HL-60 (cell line): ENCODE data around the gene SETD3.

Experiments
- DNase-seq, 2 experiments: peaks; one replicate each; pipeline ENCODE4 v3.0.0-alpha.2; 2010 to 2020; ENCODE audit warnings: low read depth in 1 of 2, low spot score in 1 of 2
- H3K27ac ChIP-seq: fragments of 250-450 bp; sonication (Bioruptor Pico); replicated peaks from 2 replicates; pipeline ENCODE4 v1.5.1; 2020; ENCODE audit warnings: mild to moderate bottlenecking, moderate library complexity
- H3K27me3 ChIP-seq: fragments of 250-450 bp; sonication (Bioruptor Pico); 2 replicates; pipeline ENCODE4 v1.5.1; 2021; ENCODE audit warnings: mild to moderate bottlenecking, moderate library complexity; ENCODE audit not compliant: insufficient read depth, poor library complexity, severe bottlenecking
- H3K4me3 ChIP-seq: replicated peaks from 2 replicates; pipeline ENCODE4 v1.5.1; 2011; ENCODE audit warnings: mild to moderate bottlenecking, control low read depth, low read length; ENCODE audit not compliant: insufficient read depth
- GABPA ChIP-seq: IDR thresholded peaks from 2 replicates; pipeline ENCODE4 v1.6.1; 2012; ENCODE audit warnings: low read depth
- POLR2AphosphoS5 ChIP-seq: IDR thresholded peaks from 2 replicates; pipeline ENCODE4 v1.6.1; 2012; ENCODE audit warnings: low read depth
- SPI1 ChIP-seq: IDR thresholded peaks from 2 replicates; pipeline ENCODE4 v1.6.1; 2012; ENCODE audit warnings: low read depth, mild to moderate bottlenecking, borderline replicate concordance
- TF ChIP-seq, protein P1 (sequence below): IDR thresholded peaks from 2 replicates; pipeline ENCODE4 v1.6.1; 2012; ENCODE audit warnings: low read depth; ENCODE audit not compliant: insufficient replicate concordance
- TF ChIP-seq, protein P2 (sequence below): IDR thresholded peaks from one replicate; pipeline ENCODE4 v1.5.1; 2011; ENCODE audit warnings: low read length, control low read depth, inconsistent platforms; ENCODE audit not compliant: insufficient read depth

SETD3 gene

DNA sequence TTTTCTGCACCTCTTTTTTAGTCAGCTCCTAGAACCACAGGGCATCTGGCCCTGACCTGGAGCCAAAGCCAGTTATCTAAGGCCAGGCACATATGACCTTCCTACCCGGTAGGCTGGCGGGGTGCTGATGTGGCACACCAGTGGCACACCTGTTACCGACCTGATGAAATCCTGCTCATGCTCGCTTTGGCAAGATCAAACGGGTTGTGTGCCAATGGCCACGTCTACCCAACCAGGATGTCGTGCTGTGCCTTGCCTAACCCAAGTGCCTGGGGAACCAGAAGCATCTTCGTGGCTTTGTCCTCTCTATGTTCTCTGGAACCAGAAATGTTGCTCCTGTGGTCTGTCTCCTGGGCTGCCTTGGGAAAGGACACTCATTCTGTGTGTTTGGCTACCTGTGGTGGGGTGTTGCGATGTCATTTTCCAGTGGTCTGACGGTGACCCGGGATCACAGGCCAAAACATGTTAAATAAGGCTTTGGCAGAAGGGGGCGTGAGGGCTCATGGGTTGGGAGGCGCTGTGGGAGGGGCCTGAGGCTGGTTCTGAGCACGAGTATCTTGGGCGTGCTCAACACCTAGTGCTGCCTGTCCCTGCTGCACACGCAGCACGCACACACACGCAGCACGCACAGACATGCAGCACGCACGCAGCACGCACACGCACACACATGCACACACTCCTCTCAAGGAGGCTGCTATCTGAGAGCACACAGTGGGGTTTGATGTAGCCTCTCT lies 28.4 kb upstream of the SETD3 start:
- no peak for TF ChIP-seq GABPA
- TF ChIP-seq, protein P1, sequence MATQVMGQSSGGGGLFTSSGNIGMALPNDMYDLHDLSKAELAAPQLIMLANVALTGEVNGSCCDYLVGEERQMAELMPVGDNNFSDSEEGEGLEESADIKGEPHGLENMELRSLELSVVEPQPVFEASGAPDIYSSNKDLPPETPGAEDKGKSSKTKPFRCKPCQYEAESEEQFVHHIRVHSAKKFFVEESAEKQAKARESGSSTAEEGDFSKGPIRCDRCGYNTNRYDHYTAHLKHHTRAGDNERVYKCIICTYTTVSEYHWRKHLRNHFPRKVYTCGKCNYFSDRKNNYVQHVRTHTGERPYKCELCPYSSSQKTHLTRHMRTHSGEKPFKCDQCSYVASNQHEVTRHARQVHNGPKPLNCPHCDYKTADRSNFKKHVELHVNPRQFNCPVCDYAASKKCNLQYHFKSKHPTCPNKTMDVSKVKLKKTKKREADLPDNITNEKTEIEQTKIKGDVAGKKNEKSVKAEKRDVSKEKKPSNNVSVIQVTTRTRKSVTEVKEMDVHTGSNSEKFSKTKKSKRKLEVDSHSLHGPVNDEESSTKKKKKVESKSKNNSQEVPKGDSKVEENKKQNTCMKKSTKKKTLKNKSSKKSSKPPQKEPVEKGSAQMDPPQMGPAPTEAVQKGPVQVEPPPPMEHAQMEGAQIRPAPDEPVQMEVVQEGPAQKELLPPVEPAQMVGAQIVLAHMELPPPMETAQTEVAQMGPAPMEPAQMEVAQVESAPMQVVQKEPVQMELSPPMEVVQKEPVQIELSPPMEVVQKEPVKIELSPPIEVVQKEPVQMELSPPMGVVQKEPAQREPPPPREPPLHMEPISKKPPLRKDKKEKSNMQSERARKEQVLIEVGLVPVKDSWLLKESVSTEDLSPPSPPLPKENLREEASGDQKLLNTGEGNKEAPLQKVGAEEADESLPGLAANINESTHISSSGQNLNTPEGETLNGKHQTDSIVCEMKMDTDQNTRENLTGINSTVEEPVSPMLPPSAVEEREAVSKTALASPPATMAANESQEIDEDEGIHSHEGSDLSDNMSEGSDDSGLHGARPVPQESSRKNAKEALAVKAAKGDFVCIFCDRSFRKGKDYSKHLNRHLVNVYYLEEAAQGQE, result no peak
- TF ChIP-seq POLR2AphosphoS5, result no peak
- TF ChIP-seq, protein P2, sequence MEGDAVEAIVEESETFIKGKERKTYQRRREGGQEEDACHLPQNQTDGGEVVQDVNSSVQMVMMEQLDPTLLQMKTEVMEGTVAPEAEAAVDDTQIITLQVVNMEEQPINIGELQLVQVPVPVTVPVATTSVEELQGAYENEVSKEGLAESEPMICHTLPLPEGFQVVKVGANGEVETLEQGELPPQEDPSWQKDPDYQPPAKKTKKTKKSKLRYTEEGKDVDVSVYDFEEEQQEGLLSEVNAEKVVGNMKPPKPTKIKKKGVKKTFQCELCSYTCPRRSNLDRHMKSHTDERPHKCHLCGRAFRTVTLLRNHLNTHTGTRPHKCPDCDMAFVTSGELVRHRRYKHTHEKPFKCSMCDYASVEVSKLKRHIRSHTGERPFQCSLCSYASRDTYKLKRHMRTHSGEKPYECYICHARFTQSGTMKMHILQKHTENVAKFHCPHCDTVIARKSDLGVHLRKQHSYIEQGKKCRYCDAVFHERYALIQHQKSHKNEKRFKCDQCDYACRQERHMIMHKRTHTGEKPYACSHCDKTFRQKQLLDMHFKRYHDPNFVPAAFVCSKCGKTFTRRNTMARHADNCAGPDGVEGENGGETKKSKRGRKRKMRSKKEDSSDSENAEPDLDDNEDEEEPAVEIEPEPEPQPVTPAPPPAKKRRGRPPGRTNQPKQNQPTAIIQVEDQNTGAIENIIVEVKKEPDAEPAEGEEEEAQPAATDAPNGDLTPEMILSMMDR, result no peak
- TF ChIP-seq SPI1, result no peak
- H3K4me3 ChIP-seq, result no peak overlapping the region
- DNase-seq, result no peak
- no peak overlapping the region for H3K27ac ChIP-seq
- H3K27me3 ChIP-seq, result no peaks in the 10 kb centered on the region

DNA sequence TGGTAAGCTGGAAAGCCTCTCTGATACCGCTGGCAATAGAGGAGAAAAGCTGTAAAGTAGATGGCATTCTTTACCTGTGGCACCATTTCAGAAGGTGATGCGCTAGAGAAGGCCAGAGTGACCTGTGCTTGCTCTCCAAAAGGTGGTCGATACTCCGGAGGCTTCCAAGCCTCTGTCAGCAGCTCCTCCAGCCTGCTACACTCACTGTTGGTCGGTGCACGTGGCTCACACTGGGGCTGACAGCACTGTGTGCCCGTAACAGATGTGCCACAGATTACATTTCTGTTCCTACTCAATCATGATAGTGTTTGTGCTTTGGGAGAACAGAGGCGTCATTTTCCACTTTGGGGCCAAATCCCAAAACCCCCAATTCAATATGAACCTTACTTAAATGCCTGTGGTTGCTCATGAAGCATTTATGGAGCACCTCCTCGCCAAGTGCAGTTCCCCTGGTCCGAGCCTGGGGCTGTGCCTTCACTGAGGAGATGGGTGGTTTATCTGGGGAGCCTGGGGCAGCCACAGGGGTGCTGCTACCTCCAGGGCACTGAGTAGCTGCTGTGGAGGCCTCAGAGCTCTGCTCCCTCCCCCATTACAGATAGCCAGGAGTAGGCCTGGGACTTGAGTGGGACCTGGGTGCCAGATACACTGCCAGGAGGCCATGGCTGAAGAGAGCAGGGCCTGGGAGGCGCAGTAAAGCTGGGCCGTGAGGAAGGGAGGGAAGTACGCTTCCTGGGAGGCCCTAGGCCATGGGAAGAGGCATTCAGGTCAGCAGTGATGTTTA lies 27.4 kb upstream of the SETD3 start:
- Histone ChIP-seq H3K27ac (no peak overlapping the region), H3K4me3 (no peak overlapping the region), H3K27me3 (no peaks in the 10 kb centered on the region)
- TF ChIP-seq, protein P1, result no peak
- TF ChIP-seq POLR2AphosphoS5 (no peak), GABPA (no peak), SPI1 (no peak)
- TF ChIP-seq, protein P2, result no peak
- DNase-seq, result no peak

DNA sequence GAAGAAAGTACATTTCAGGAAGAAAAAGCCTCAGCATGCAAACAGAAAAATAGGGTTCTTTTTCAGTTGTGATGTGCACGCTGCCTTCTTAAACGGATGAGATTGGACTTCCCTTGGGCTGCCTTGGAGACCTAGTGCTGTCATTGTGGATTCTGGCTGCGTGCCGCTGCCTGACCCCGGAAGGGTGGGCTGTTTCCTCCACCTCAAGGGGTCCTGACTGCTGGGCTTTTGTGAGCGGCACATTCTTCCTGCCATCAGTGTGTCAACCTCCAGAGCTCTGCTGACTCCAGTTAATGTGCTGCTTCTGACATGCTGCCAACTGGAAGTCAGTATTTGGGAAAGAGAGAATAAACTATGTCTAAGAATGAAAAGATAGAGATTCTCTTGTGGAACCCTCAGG lies 25.6 kb upstream of the SETD3 start:
- Histone ChIP-seq H3K27ac (no peak overlapping the region), H3K27me3 (no peaks in the 10 kb centered on the region), H3K4me3 (no peak overlapping the region)
- TF ChIP-seq, protein P2, result no peak
- TF ChIP-seq SPI1 (no peak), POLR2AphosphoS5 (no peak), GABPA (no peak)
- TF ChIP-seq, protein P1, result no peak
- no peak for DNase-seq
